NT2/D1 (cell line): Measurements from ENCODE around the gene PDE11A.

Experiments used
- DNase-seq: peaks from one replicate; pipeline ENCODE4 v3.0.0-alpha.2; 2011; ENCODE audit warnings: low read depth, low spot score
- H3K27me3 ChIP-seq: 2 replicates; pipeline ENCODE4 v1.6.0; 2011; ENCODE audit warnings: mild to moderate bottlenecking; ENCODE audit not compliant: insufficient read length, insufficient read depth
- H3K36me3 ChIP-seq: 2 replicates; pipeline ENCODE4 v1.6.1; 2011; ENCODE audit warnings: mild to moderate bottlenecking, low read length, mixed read lengths; ENCODE audit not compliant: insufficient read depth, insufficient read length
- H3K4me1 ChIP-seq: 2 replicates; pipeline ENCODE4 v1.5.1; 2011; ENCODE audit not compliant: insufficient read depth, insufficient read length
- H3K4me3 ChIP-seq: 2 replicates; pipeline ENCODE4 v1.5.1; 2011; ENCODE audit warnings: low read depth; ENCODE audit not compliant: insufficient read length
- H3K9ac ChIP-seq: 2 replicates; pipeline ENCODE4 v1.6.0; 2011; ENCODE audit warnings: low read depth; ENCODE audit not compliant: insufficient read length
- H3K9me3 ChIP-seq: 2 replicates; pipeline ENCODE4 v1.5.1; 2011; ENCODE audit warnings: mild to moderate bottlenecking, low read length; ENCODE audit not compliant: insufficient read depth
- SUZ12 ChIP-seq: IDR thresholded peaks from 2 replicates; pipeline ENCODE4 v1.6.1; 2011; ENCODE audit not compliant: insufficient read length, insufficient read depth; ENCODE audit errors: extremely low read depth
- YY1 ChIP-seq: IDR thresholded peaks from 2 replicates; pipeline ENCODE4 v1.6.1; 2011; ENCODE audit not compliant: insufficient read length, insufficient read depth
- ZNF274 ChIP-seq: IDR thresholded peaks from 2 replicates; pipeline ENCODE4 v1.6.1; 2011; ENCODE audit warnings: mild to moderate bottlenecking, low read depth, low read length

The PDE11A gene

DNA sequence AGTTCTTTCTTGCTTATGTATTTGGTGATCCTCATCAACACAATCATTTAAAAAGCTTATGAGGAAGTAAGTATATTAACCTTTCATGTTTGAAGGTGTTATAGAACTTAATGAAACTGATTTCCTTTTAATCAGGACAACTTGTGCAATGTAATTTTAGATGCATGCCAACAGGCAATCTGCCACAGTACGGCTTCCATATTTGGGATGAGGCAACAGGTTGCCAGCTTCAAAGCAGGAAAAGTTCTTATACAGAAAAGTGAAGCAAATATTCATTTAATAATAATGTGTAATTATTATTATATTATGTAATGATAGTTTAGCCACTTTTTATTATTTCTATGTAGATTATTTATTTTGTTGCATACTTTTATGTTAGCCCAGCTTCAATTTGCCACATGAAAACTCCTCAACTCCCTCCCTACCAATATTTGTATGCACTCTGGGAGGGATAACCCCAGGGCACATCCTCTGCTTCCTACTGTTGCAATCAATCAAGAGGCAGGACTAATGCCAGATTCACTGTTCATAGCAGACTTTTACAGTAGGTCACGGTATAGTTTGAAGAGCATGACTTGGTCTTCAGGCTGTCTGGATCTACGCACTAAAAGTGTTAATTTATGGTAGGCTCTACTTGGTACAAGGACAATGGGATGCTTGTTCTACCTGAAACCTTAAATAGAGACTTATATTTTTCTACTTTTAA, 402.8 kb downstream of the PDE11A start:
- no peaks in the 10 kb centered on the region for H3K36me3 ChIP-seq
- H3K27me3 ChIP-seq: no peaks in the 10 kb centered on the region
- no peak overlapping the region for H3K9ac ChIP-seq
- H3K4me3 ChIP-seq: no peak overlapping the region
- DNase-seq: no peak
- no peak for TF ChIP-seq ZNF274
- TF ChIP-seq SUZ12: no peak
- no peak for TF ChIP-seq YY1
- H3K4me1 ChIP-seq: no peaks in the 10 kb centered on the region
- peaks cover 11% of the 10 kb centered on the region; the same call in 1 of the 2 replicates for H3K9me3 ChIP-seq

DNA sequence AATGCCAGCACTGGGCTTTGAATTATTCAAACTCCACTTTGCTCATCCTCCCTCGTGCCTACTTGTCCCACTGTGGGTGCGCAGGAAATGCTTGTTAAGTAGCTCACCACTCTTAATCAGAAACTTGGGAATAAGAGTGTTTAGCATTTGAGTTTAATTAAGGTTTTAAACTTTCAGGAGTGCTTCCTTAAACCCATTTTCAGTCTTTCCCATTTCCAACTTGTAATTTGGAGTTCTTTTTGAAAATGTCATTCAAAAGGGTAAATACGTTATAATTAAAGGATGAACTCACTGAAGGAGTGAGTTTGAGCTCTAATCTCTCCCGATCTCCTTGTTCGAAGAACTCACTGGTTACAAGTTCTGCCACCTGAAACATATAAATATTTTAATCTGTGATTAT, 403.4 kb downstream of the PDE11A start:
- H3K9ac ChIP-seq: no peak overlapping the region
- no peaks in the 10 kb centered on the region for H3K36me3 ChIP-seq
- H3K27me3 ChIP-seq: no peaks in the 10 kb centered on the region
- H3K9me3 ChIP-seq: peaks cover 8% of the 10 kb centered on the region; the same call in 1 of the 2 replicates
- DNase-seq: no peak
- no peak for TF ChIP-seq ZNF274
- no peak for TF ChIP-seq YY1
- no peak for TF ChIP-seq SUZ12
- no peak overlapping the region for H3K4me3 ChIP-seq
- no peaks in the 10 kb centered on the region for H3K4me1 ChIP-seq

DNA sequence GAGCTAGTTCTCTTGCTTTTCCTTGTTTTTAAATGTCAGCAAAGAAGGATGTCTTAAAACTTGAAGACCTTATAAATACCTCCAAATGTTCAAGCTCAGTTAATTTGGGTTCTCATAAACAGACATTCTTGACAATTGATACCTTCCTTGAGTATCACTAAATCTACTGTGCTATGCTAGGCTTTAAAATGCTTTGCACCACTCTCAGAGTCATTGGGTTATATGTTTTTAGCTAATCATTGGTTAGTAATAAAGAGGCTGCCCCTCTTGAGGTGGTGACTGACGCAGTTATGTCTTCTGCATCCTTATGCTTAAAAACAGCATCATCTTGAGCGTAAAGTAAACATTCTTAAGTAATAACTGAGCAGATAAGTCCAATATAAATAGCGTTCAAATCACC, 404.0 kb downstream of the PDE11A start:
- no peak for TF ChIP-seq ZNF274
- no peak for TF ChIP-seq YY1
- no peak for TF ChIP-seq SUZ12
- Histone ChIP-seq H3K36me3 (no peaks in the 10 kb centered on the region), H3K9ac (no peak overlapping the region), H3K4me3 (no peak overlapping the region), H3K4me1 (no peaks in the 10 kb centered on the region), H3K9me3 (0 out of 2 replicates have a peak, but pooled peaks cover 2% of the 10 kb centered on the region), H3K27me3 (no peaks in the 10 kb centered on the region)
- DNase-seq: no peak

DNA sequence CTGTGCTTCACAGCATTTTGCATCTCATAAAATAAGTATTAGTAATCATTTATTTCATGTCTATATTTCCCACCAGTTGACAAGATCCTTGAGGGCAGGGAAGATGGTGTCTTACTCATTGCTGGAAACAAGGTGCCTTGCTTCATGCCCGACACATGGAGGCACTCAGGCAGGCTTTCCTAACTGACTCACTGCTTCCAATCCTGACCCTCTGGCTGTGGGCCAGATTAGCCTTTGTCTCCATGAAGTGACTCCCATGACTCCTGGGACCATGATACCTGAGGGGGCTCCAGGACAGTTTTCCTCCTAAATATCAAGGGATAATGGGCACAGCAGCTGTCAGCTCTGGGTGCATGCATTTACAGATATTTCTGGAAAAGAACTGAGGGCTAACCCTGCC, 405.0 kb downstream of the PDE11A start:
- no peaks in the 10 kb centered on the region for H3K4me1 ChIP-seq
- H3K4me3 ChIP-seq: no peak overlapping the region
- no peaks in the 10 kb centered on the region for H3K36me3 ChIP-seq
- TF ChIP-seq YY1 (no peak), ZNF274 (no peak), SUZ12 (no peak)
- DNase-seq: no peak
- H3K27me3 ChIP-seq: no peaks in the 10 kb centered on the region
- H3K9ac ChIP-seq: no peak overlapping the region
- no peaks in the 10 kb centered on the region for H3K9me3 ChIP-seq

DNA sequence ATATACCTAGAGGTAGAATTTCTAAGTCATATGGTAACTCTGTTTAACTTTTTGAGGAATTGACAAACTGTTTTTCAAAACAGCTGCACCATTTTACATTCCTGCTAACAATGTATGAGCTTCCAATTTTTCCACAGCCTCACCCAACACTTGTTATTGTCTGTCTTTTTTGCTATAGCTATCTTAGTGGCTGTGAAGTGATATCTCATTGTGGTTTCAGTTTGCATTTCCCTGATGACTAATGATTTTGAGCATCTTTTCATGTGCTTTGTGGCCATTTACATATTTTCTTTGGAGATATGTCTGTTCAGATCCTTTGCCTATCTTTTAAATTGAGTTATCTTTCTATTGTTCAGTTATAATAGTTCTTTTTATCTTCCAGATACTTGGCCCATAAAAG, 406.2 kb downstream of the PDE11A start:
- Histone ChIP-seq H3K27me3 (no peaks in the 10 kb centered on the region), H3K36me3 (no peaks in the 10 kb centered on the region), H3K9ac (no peak overlapping the region), H3K9me3 (no peaks in the 10 kb centered on the region), H3K4me3 (no peak overlapping the region), H3K4me1 (no peaks in the 10 kb centered on the region)
- no peak for TF ChIP-seq ZNF274
- no peak for TF ChIP-seq SUZ12
- no peak for TF ChIP-seq YY1
- no peak for DNase-seq

DNA sequence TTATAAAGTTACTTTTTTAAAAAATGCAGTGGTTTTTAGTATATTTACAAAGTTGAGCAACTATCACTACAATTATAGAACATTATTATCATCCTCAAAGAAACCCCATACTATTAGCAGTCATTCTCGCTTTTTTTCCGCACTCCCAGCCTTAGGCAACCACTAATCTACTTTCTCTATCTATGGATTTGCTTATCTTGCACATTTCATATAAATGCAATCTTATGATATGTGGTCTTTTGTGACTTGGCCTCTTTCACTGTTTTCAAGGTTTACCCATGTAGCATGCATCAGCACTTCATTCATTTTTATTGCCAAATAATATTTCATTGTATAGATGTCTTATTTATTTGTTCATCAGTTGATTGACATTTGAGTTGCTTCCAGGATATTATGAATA, 406.6 kb downstream of the PDE11A start:
- no peak for TF ChIP-seq YY1
- TF ChIP-seq ZNF274: no peak
- no peak for TF ChIP-seq SUZ12
- Histone ChIP-seq H3K36me3 (no peaks in the 10 kb centered on the region), H3K9me3 (no peaks in the 10 kb centered on the region), H3K4me1 (no peaks in the 10 kb centered on the region), H3K9ac (no peak overlapping the region), H3K27me3 (peaks cover 3% of the 10 kb centered on the region), H3K4me3 (no peak overlapping the region)
- no peak for DNase-seq

DNA sequence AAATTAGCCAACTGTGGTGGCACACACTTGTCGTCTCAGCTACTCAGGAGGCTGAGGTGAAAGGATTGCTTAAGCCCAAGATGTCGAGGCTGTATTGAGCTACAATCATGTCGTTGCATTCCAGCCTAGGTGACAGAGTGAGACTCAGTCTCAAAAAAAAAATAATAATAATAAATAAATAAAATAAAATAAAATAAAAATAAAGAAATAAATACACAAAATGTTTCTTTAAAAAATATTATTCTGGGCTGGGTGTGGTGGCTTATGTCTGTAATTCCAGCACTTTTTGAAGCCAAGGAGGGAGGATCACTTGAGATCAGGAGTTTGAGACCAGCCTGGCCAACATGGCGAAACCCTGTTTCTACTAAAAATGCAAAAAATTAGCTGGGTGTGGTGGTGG, 407.2 kb downstream of the PDE11A start:
- Histone ChIP-seq H3K4me1 (no peaks in the 10 kb centered on the region), H3K4me3 (no peak overlapping the region), H3K36me3 (no peaks in the 10 kb centered on the region), H3K9ac (no peak overlapping the region), H3K27me3 (peaks cover 3% of the 10 kb centered on the region), H3K9me3 (no peaks in the 10 kb centered on the region)
- no peak for TF ChIP-seq SUZ12
- no peak for TF ChIP-seq YY1
- no peak for TF ChIP-seq ZNF274
- no peak for DNase-seq
